GM18858 (cell line): ENCODE data around the gene SORCS2.

Source experiments
- ATAC-seq: cut with Tn5 transposase; IDR thresholded peaks from one replicate; pipeline ENCODE4 v1.9.1; 2021; ENCODE audit not compliant: unreplicated experiment

SORCS2 gene

DNA sequence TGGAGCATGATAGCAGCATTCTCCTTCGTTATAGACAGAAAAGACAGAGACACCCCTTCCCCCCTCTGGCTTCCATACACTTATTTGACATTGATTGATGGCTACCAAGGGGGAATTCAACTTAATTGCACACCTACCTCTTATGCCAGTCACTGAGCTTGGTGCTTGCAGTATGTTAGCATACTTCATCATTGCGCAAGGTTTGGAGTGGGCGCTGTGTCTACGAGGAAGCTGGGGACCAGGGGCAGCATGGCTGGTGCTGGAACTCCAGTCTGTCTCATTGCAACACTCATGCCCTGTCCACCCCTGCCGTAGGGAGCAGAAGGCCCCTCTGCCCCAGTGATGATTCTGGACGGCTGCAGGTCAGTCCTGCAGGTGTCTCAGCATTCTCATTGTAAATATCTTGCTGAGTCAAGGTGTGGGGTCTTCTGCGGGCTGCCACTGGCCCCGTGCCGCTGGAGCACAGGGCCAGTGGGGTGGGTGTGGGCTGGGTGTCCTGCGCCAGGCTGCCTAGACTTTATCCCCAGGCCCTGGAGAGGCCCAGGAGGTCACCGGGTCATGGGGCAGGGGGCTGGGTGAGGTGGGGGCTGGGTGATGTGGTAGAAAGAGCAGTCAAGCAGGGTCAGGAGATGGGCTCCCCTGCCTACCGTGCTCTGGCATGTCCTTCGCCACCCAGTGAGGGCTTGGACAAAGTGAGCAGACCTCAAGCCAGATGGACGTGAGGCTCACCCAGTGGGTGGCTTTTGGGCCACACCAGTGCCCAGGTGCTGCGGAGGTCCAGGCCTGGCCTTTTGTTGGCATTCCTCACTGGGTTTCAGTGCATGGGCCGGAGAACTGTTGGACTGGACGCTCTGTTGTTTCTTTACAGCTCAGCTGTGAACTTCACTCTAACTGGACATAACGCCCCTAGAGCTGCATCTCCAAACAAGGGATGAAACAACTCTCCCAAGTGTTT is 156.9 kb downstream of the SORCS2 start:
- no peak for ATAC-seq

DNA sequence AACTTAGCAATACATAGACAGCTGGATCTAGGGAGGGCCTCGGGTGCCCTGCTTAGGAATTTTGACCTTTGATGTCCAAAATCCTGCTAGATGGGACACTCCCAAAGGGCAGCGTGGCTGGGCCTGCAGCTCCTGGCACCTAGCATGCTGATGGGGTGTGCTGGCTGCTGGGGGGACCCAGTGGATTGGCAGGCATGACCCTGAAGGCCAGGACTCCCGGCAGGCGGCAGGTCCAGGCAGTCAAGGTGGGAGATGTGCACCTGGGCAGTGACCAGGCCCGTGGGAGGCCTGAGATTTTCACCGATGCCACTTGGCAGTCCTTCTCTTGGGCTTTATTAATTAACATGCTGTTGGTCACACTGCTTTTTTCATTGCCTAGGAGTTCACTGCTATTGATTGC is 158.1 kb downstream of the SORCS2 start:
- ATAC-seq: no peak

DNA sequence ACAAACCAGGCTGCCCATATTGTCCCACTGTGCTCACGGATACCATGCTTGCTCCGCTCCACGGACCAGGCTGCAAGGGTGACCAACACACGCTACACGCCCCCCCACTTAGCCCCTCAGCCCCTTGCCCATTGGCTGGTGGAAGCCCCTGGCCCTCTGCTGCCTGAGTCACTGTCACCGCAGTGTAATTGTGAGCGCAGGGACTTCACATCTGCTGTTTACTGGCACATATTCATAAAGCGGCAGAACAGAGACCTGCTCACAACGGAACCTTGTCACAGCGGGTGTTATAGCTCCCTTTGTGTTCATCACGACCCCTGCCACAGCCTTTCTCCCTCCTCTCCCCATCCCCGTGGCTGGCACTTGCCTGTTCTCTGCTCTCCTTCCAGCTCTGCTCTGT is 158.7 kb downstream of the SORCS2 start:
- no peak for ATAC-seq

DNA sequence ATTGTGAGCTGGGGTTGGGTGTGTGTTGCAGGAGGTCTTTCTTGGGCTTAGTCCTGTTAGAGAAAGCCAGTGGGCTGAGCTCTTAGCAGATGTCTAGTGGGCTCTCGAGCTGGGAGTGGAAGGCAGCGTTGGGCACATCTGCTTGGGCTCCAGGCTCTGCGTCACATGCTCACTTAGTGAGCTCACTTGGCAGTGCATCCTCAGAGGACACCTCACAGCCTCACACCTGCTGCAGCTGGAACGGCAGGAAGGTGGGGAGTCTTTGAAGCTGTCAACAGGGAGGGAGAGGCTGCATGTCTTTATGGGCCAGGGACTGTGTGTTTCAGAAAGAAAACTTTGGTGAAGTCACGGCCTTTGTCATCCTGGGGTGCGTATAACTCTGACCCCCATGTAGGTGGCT is 160.1 kb downstream of the SORCS2 start:
- no peak for ATAC-seq

DNA sequence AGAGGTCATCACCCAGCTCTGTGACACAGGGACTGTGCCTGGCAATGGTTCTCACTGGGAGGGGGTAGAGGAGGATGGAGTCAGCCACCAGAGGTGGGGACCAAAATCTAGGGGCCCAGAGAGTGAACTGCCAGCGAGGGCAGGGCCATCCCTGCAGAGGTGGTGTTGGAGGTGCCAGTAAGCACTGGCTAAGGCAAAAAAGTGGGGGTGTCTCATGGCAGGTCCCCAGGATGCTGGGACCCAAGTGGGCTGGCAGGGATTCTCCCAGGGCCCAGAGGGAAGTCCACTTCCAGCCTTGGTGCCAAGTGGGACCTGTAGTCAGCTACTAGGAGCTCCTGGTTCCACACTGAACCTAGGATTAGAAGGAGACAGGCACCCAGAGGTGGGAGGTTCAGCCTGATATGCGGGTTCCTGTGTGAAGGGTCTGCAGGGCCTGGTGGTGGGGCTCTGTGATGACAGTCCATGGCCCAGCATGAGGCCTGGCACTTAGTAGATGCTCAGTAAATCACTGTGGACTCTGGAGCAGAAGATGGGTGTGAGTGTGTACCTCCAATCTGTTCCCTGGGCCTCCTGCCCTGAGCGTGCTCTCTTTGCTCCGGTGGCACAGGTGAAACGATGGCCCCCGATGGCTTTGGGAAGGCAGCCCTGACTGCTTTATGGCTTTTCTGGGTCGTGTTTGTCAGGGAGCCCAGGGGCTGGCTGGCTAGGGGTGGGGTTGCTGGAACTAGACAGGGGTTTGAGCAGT is 160.9 kb downstream of the SORCS2 start:
- ATAC-seq: no peak

DNA sequence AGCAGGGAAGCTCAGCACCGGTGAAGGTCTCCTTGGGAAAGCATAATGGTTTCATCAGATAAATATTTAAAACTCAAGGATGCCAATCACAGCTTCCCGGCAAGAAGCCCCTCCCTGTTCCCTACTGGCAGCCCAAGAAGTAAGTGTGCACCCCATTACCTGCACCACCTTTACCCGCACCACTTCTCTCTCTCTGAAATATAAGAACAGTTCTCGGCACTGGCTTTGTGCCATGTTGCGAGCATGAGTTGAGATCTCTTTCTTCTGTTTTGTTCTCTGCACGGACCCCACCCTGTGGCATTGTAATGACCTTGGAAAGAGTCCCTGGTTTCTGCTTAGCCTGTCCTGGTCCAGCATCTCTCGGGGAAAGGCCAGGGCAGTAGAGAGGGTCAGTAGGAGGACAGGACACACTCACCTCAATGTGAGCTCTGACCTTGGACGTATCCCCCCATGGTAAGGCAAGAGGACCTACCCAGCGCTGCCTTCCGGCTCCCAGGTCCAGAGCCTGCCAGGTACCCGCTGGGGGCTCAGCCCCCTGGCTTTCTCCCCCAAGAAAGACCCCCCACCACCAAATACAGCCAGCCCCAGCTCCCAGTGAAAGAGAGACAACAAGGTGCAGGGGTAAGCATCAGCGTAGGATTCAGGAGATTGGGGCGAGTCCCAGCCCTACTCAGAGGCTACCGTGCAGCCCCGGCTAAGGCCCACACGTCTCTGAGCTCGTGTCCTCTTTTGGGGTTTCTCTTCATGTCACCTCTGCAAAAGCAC is 161.7 kb downstream of the SORCS2 start:
- no peak for ATAC-seq

DNA sequence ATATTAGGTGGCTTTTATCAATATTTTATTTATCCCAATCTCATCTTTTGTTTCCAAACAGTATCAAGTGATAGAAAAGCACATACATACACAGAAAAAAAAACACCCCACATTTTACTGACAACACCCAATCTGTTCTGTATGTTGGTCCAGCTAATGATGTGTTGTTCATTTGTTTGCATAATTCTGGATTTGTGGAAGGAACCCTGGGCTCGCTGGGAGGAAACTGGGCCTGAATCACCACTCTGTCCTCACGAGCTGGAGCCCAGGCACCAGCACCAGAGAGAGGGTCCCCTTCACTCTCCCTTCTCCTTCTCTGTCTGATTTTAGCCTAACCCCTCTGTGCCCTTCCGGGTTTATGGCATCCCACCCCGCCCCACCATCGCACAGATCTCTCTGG is 162.6 kb downstream of the SORCS2 start:
- ATAC-seq: no peak

DNA sequence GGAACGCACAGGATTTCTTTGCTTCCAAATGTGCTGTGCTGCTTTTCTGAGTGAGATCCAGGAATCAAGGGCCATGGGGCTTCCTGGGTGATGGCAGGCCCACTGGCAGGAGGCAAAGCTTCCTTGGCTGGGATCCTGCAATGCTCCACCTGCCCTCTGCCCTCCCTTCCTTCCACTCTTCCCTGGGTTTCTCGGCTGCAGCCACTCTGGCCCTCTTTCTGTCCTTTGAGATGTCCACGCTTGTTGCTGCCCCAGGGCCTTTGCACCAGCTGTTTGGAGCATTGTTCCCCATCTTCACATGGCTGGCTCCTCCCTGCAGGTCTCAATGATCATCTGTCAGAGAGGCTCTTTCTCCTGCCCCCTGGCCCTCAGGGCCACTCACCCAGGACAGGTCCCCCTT is 163.5 kb downstream of the SORCS2 start:
- no peak for ATAC-seq

DNA sequence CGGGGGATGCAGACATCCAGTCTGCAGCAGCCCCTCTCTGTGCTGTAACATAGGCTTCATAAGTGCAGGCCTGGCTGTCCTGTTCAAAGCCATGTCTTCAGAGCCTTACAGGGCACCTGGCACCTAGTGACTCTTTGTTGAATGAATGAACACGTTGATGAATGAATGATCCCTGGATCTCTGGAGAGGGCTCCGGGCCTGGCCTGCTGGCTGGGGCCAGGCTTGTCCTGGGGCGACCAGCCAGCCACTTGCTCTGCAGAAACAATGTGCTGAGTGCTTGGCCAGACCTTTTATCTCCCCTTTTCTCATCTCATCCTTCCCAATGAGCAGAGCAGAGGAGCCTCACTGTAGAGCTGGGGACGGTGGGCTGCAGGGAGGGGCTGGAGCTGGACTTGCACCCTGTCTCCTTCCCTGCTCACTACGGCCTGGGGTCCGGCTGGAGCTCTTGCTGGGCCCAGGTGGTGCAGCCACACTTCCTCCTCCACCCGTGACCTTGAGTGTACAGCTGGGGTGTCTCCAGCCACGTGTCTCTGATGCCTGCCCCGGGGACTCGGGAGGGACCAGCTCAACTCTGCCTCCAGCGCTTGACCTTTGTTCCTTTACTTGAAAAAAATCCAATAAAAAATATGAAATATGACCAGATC is 164.5 kb downstream of the SORCS2 start:
- no peak for ATAC-seq

DNA sequence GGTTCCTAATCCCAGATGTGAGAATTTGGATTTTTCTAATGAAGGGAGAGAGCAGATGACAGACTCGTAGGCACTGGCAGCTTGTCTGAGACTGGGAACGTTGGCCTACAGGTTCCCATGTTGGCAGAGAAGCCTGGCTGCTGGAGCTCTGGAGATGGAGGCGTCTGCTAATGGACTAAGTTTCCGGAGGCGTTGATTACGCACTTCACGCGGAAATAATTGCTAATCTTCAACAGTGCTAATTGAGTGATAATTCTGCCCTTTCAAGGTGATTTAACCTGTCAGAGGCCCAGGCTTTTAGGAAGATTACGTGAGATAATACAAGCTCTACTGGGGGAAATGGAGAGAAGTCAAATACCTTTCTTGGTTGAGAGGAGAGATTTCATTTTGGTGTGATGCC is 165.0 kb downstream of the SORCS2 start:
- ATAC-seq: no peak

DNA sequence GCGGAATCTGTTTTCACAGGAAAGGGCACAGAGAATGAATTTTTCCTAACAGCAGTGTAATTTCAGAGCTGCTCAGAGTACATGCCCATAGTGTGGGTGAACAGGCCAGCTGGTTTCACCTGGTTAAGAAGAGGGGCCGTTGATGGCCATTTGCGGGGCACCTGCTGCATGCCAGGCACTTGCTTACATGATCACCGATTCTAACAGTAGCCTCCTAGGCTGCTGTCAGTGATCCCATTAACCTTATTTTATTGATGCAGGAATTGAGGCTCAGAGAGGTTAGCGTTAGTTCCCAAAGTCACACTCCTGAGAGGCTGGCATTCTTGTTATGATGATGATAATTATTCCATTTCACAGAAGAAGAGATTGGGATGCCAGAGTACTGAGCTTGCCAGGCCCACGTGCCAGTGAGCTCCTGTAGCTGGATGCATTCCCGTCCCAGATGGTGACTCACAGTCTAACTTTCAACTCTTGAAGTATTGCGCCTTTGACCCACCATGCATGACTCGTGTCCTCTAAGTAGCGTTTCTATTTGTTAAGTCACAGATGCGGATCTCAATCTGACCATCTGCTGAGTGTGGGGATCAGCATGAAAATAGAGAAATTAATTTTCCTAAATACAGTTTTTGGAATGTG is 165.9 kb downstream of the SORCS2 start:
- no peak for ATAC-seq

DNA sequence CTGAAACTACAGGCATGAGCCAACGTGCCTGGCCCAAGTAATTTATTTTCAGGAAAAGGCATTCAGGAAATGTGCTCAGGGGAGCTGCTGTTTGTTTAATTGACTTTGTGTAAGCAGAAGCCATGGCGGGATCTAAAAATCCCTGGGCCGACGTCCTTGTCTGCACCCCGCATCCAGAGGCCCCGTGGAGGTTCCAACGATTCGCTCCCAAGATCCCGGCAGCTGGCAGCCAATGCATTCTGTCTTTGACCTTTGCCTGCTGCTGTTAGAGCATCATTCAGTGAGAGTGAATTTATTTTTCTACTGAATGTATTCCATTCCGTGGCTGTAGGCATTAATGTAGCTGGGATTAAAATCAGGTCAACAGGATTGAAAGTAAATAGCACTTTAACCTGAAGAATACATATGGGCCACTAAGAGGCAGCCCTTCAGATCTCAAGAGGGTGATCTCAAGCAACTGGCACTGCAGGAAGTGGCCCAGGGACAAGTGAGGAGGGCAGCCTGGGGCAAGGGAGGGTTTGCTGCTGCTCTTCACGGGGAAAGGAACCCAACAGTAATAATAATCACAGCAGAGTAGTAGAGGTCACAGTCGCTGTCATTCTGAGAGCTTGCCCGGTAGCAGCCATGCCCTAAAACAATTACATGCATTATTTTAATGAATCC is 167.2 kb downstream of the SORCS2 start:
- ATAC-seq: no peak

DNA sequence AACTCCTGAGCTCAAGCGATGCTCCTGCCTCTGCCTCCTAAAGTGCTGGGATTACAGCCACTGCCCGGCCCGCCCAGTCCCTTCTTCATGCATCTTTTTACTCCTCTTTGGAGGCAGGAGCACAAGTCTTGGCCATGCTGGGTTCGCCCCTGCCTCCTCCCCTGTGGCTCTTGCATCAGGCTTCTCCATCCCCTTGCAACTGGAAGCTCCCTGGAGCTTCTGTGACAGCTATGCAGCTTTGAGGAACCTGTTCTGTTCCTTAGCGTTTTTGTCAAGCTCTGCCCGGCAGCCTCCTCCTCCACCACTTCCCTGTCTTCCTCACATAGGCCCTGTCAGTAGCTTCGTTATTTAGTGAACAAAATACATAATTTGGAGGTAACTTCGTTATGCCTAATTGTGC is 168.5 kb downstream of the SORCS2 start:
- no peak for ATAC-seq

DNA sequence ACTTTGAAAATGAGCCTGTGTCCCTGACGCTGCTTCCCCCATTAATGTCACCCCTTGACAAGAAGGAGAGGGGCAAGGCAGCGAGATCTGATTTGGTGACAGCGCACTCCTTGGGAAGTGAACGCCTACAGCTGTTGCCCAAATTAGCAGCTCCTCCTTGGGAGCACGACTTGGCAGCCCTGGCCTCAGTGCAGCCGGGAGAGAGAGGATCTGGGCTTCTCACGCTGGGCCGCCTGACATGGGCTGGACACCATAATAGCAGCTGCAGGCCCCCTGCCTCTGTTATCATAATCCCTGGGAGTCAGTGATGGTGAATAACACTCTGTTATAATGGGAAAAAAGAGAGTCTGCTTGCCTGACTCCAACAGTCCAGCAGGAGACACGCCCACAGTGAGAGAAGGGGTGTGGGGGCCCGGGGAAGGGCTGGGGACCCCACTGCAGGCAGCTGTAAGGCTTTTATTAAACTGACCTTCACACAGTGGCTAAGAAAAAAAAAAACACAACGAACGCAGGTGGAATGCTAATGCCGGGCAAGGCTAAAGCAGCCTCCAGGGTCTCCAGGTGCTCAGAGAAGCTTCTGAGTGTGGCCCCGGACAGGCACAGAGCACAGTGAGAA is 169.1 kb downstream of the SORCS2 start:
- ATAC-seq: no peak

DNA sequence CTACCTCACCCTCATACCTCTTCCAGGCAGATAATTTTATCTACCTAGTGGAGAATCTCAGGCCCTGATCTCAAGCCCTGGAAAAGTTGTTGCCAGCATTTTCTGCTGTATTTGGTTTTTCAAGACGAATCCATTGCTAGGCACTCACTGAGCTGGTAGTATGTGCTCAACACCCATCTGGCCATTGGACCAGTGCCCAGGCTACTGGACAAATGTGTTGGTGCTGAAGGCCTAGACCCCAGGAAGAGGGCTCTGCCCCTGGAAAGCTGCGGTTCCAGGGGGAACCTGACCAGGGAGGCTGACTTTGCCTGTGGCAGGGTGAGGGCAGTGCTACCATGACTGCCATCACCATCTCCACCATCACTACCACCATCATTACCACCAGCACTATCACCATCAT is 170.0 kb downstream of the SORCS2 start:
- ATAC-seq: no peak

DNA sequence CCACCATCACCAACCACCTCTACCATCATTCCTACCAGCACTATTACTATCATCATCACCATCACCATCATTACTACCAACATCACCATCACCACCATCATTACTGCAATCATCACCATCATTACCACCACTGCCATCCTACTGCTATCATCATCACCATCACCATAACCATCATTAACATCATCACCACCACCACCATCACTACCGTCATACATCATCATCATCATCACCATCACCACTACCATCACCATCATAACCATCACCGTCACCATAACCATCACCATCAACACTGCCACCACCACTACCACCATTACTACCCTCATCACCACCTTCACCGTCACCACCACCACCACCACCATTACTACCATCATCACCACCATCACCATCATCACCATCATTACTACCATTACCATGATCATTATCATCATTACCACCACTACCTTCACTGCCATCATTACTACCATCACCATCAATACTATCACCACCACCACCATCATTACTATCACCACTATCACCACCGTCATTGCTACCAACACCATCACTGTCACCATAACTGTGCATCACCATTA is 170.6 kb downstream of the SORCS2 start:
- ATAC-seq: no peak

DNA sequence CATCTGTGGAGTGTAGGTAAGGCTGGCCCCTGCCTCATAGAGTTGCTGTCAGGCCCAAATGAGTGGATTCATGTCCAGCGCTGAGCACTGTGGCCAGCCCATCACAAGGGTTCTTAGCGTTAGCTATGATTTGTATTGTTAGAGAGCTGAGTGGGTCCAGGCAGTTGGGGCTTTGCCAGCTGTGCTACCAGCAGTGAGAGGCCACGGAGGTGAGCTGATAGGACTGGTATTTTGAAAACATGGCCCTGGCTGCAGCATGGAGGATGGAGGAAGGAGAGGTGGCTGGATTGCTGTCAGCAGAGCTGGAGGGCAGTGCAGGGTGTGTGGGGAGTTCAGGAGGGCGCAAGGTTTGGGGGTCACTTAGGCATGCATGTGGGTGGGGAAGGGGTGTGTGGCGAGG is 172.6 kb downstream of the SORCS2 start:
- no peak for ATAC-seq

DNA sequence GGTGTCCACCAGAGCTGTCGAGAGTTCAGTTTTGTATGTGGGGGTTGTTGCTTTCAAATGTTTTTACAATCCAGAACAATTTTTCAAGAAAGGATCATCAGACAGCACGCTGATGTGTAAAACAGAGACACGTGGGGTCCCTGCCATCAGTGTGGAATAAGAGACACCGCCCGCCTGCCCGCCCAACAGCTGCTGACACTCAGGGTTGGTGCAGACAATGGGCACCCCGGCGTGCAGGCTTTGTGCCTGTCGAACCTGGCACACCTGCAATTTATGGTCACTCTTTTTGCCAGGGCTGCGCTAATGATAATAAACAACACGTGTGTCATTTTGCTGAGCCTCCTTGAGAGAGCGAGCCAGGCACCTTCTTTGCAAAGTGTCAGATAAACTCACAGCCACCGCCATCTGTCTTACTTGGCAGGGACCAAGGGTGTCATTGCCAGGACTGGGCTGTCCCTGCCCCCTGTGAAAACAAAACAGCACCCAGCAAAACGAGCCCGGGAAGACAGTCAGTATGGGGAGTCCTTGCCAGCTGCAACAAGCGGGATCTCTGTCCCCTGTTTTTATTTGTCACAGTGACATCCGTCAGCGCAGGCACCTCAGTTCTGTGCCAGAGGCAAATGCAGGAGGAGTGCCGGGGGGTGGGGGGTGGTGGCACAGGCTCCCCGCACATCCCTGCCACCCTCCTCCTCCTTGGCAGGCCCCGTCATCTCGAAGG is 173.3 kb downstream of the SORCS2 start:
- ATAC-seq: no peak
